Measurements from ENCODE around the gene CHSY3.
A peak's percentile ranks its signal among the peaks of the same experiment; 100 is the strongest.

The CHSY3 gene

GRCh38 chr5:130102960-130103359 lies 198.7 kb downstream of the CHSY3 start:
- DNase-seq: no peak

- no peak for DNase-seq
Measured at GRCh38 chr5:130104895-130105688, 200.8 kb downstream of the CHSY3 start.

- DNase-seq: no peak
Measured at GRCh38 chr5:130106480-130106879, 202.2 kb downstream of the CHSY3 start.

- DNase-seq: peak; percentile 3 to 28
Measured at GRCh38 chr5:130109152-130109551, 204.9 kb downstream of the CHSY3 start.

- DNase-seq: no peak
Measured at GRCh38 chr5:130110328-130110727, 206.1 kb downstream of the CHSY3 start.

GRCh38 chr5:130111746-130112145 lies 207.5 kb downstream of the CHSY3 start:
- no peak for DNase-seq

GRCh38 chr5:130112246-130112645 lies 208.0 kb downstream of the CHSY3 start:
- DNase-seq: no peak

GRCh38 chr5:130115686-130116085 lies 211.4 kb downstream of the CHSY3 start:
- no peak for DNase-seq

GRCh38 chr5:130116462-130116861 lies 212.2 kb downstream of the CHSY3 start:
- no peak for DNase-seq

- no peak for DNase-seq
Measured at GRCh38 chr5:130116972-130117371, 212.7 kb downstream of the CHSY3 start.

- no peak for DNase-seq
Measured at GRCh38 chr5:130126746-130127145, 222.5 kb downstream of the CHSY3 start.

GRCh38 chr5:130135506-130135905 lies 231.2 kb downstream of the CHSY3 start:
- no peak for DNase-seq

GRCh38 chr5:130136300-130136699 lies 232.0 kb downstream of the CHSY3 start:
- no peak for DNase-seq

- no peak for DNase-seq
Measured at GRCh38 chr5:130137681-130138080, 233.4 kb downstream of the CHSY3 start.

- DNase-seq: no peak
Measured at GRCh38 chr5:130138406-130139045, 234.3 kb downstream of the CHSY3 start.

GRCh38 chr5:130141659-130142320 lies 237.5 kb downstream of the CHSY3 start:
- DNase-seq: no peak

GRCh38 chr5:130151239-130151638 lies 247.0 kb downstream of the CHSY3 start:
- DNase-seq: no peak

GRCh38 chr5:130155345-130156011 lies 251.2 kb downstream of the CHSY3 start:
- no peak for DNase-seq

- no peak for DNase-seq
Measured at GRCh38 chr5:130158036-130158435, 253.8 kb downstream of the CHSY3 start.

GRCh38 chr5:130159968-130160367 lies 255.7 kb downstream of the CHSY3 start:
- no peak for DNase-seq

- no peak for DNase-seq
Measured at GRCh38 chr5:130164966-130165365, 260.7 kb downstream of the CHSY3 start.

- DNase-seq: no peak
Measured at GRCh38 chr5:130166839-130167490, 262.7 kb downstream of the CHSY3 start.

GRCh38 chr5:130168211-130168610 lies 263.9 kb downstream of the CHSY3 start:
- no peak for DNase-seq

Measured in NCI-H446 (cell line).